Nephron (organoid): ENCODE data around the gene FREM2.
A peak's percentile ranks its signal among the peaks of the same experiment; 100 is the strongest.

Experiments
- H3K27ac Mint-ChIP-seq, 3 experiments: 2 replicates each; pipeline ENCODE4 v1.8.0; 2020; ENCODE audit warnings: mixed read lengths in 3 of 3, mild to moderate bottlenecking in 2 of 3, moderate library complexity in 1 of 3
- H3K27me3 Mint-ChIP-seq: 2 replicates; pipeline ENCODE4 v1.8.0; 2021; ENCODE audit warnings: low read depth, mild to moderate bottlenecking, moderate library complexity, mixed read lengths
- H3K36me3 Mint-ChIP-seq: 2 replicates; pipeline ENCODE4 v1.8.0; 2020; ENCODE audit warnings: low read depth, mixed read lengths
- H3K4me1 Mint-ChIP-seq: 2 replicates; pipeline ENCODE4 v1.8.0; 2020; ENCODE audit warnings: mixed read lengths
- H3K4me3 Mint-ChIP-seq, 3 experiments: 2 replicates each; pipeline ENCODE4 v1.8.0; 2020; ENCODE audit warnings: mild to moderate bottlenecking in 3 of 3, mixed read lengths in 3 of 3, moderate library complexity in 2 of 3
- H3K9me3 Mint-ChIP-seq: 2 replicates; pipeline ENCODE4 v1.8.0; 2020; ENCODE audit warnings: mixed read lengths
- CTCF ChIP-seq, 3 experiments: fragments of 200-600 bp; sonication (generic); IDR thresholded peaks; one replicate each; pipeline ENCODE4 v1.5.0; 2021; ENCODE audit warnings: antibody characterized with exemption in 3 of 3; ENCODE audit not compliant: unreplicated experiment in 3 of 3

FREM2 gene

DNA sequence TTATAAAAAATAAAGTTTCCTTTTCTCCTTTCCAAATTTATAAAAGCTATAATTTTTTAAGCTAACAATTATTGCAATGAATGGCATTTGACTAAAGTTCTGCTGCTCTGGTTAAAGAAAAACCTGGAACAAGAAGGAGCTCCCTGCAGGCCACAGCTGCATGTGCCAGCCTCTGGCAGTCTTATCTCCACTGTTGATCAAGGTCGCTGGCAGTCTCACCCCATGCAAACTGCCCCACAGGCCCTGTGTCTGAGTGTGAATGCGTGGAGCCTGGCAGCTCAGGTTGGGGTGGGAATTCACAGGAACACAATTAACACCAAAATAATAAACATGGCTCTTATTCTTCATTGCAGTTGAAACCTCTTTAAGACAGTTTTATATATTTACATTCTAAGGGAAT lies 30.2 kb upstream of the FREM2 start:
- no peak overlapping the region for H3K4me3 Mint-ChIP-seq
- H3K36me3 Mint-ChIP-seq: no peaks in the 10 kb centered on the region
- peaks cover 57% of the 10 kb centered on the region for H3K4me1 Mint-ChIP-seq
- no peaks in the 10 kb centered on the region for H3K27me3 Mint-ChIP-seq
- no peaks in the 10 kb centered on the region for H3K9me3 Mint-ChIP-seq
- H3K27ac Mint-ChIP-seq: peak overlapping the region; percentile 78 to 87 (median 85)
- no peak for TF ChIP-seq CTCF (IDR thresholded peaks at IDR 0.05; ENCODE audit: unreplicated experiment in 3 of 3)

- peaks cover 61% of the 10 kb centered on the region for H3K4me1 Mint-ChIP-seq
- no peak for TF ChIP-seq CTCF (IDR thresholded peaks at IDR 0.05; ENCODE audit: unreplicated experiment in 3 of 3)
- H3K9me3 Mint-ChIP-seq: no peaks in the 10 kb centered on the region
- H3K27ac Mint-ChIP-seq: peak overlapping the region; percentile 78 to 87 (median 85)
- H3K4me3 Mint-ChIP-seq: peak overlapping the region in 1 of 3 experiments; percentile 5
- H3K36me3 Mint-ChIP-seq: no peaks in the 10 kb centered on the region
- H3K27me3 Mint-ChIP-seq: no peaks in the 10 kb centered on the region
Observed at GRCh38 chr13:38657191-38657590, 29.7 kb upstream of the FREM2 start.

DNA sequence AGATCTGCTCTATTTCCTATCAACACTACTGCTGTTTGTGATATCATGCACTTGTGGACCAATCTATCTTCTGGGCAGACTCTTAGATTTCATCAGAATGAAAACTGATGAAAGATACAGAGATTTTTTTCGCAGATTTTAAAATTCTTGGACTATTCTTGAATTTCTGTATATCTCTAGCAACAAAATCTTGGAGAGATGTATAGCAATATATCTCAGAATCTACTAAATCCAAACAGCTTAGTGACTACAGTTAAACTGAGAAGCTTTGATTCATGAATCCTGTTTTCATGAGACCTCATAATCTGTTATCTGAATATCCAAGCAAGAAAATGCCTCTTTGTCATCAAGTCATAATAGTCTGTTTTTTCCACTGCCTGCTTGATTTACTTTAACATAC lies 28.0 kb upstream of the FREM2 start:
- H3K9me3 Mint-ChIP-seq: no peaks in the 10 kb centered on the region
- no peaks in the 10 kb centered on the region for H3K27me3 Mint-ChIP-seq
- no peak overlapping the region for H3K4me3 Mint-ChIP-seq
- TF ChIP-seq CTCF (IDR thresholded peaks at IDR 0.05; ENCODE audit: unreplicated experiment in 3 of 3): no peak
- peaks cover 70% of the 10 kb centered on the region for H3K4me1 Mint-ChIP-seq
- peak overlapping the region; percentile 62 to 87 (median 85) for H3K27ac Mint-ChIP-seq
- no peaks in the 10 kb centered on the region for H3K36me3 Mint-ChIP-seq

DNA sequence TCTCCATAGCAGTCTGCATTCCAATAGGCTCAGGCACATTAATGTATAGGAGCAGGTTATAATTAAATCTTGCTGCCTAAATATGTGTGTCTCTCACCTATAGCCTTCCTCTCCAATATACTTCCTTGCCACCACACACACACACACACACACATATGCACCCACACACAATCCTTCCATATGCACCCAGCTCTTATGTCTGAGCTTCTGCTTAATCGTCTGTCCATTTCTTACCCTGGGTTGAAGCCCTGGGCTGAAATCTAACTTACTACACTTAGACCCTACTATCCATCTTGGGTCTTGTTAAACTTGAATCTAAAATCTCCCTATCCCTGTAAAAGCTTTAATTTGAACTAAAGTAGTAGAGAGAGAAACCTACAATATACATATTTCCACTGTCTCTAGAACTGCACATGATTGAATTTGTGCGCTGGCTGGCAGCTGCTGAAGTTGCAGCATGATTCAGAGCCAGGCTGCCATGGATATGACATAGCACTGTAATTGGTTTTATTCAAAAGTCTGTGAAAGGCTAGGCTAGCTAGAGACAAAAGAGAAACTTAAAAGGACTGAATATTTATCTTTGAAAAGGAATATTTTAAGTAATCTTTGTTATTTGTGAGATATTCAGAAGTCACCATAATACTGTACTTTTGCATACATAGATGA lies 25.7 kb upstream of the FREM2 start:
- no peaks in the 10 kb centered on the region for H3K36me3 Mint-ChIP-seq
- no peaks in the 10 kb centered on the region for H3K27me3 Mint-ChIP-seq
- H3K4me3 Mint-ChIP-seq: no peak overlapping the region
- H3K9me3 Mint-ChIP-seq: no peaks in the 10 kb centered on the region
- H3K27ac Mint-ChIP-seq: peak overlapping the region; percentile 63 to 82 (median 81)
- TF ChIP-seq CTCF (IDR thresholded peaks at IDR 0.05; ENCODE audit: unreplicated experiment in 3 of 3): no peak
- peaks cover 71% of the 10 kb centered on the region for H3K4me1 Mint-ChIP-seq

DNA sequence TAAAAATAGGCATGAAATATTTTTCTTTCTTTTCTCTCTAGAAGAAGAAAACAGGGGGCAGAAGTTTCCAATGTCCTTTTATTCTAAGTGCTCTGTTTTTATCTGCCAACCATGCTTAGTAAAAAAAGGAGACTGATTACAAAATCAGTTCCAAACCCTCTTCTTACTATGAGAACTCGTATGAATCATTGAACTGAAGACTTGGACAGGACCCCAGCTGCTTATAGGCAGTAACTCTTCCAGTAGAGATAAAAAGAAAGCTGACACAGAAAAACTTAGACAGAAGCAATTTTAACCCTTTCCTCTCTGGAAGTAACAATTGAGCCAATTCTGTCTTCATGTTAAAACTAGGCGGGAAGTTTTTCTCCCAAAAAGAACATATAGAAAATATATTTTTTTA lies 24.5 kb upstream of the FREM2 start:
- no peaks in the 10 kb centered on the region for H3K9me3 Mint-ChIP-seq
- H3K27me3 Mint-ChIP-seq: no peaks in the 10 kb centered on the region
- no peaks in the 10 kb centered on the region for H3K36me3 Mint-ChIP-seq
- H3K4me1 Mint-ChIP-seq: peaks cover 70% of the 10 kb centered on the region
- no peak for TF ChIP-seq CTCF (IDR thresholded peaks at IDR 0.05; ENCODE audit: unreplicated experiment in 3 of 3)
- no peak overlapping the region for H3K4me3 Mint-ChIP-seq
- H3K27ac Mint-ChIP-seq: peak overlapping the region; percentile 77 to 85 (median 82)

GRCh38 chr13:38664906-38665305 lies 22.0 kb upstream of the FREM2 start:
- H3K27ac Mint-ChIP-seq: peak overlapping the region in 1 of 3 experiments; percentile 21
- H3K36me3 Mint-ChIP-seq: no peaks in the 10 kb centered on the region
- TF ChIP-seq CTCF (IDR thresholded peaks at IDR 0.05; ENCODE audit: unreplicated experiment in 3 of 3): no peak
- peaks cover 2% of the 10 kb centered on the region for H3K9me3 Mint-ChIP-seq
- peaks cover 61% of the 10 kb centered on the region for H3K4me1 Mint-ChIP-seq
- H3K27me3 Mint-ChIP-seq: no peaks in the 10 kb centered on the region
- no peak overlapping the region for H3K4me3 Mint-ChIP-seq
